LNCAP (cell line): ENCODE data around the gene GSX2.

Experiments used
- TF ChIP-seq, protein P1 (sequence below): fragments of 450-650 bp; IDR thresholded peaks from 2 replicates; pipeline ENCODE4 v1.5.1; 2017; ENCODE audit warnings: mild to moderate bottlenecking

GSX2 gene

GRCh38 chr4:54061067-54061466 lies 38.9 kb upstream of the GSX2 start:
- TF ChIP-seq, protein P1, sequence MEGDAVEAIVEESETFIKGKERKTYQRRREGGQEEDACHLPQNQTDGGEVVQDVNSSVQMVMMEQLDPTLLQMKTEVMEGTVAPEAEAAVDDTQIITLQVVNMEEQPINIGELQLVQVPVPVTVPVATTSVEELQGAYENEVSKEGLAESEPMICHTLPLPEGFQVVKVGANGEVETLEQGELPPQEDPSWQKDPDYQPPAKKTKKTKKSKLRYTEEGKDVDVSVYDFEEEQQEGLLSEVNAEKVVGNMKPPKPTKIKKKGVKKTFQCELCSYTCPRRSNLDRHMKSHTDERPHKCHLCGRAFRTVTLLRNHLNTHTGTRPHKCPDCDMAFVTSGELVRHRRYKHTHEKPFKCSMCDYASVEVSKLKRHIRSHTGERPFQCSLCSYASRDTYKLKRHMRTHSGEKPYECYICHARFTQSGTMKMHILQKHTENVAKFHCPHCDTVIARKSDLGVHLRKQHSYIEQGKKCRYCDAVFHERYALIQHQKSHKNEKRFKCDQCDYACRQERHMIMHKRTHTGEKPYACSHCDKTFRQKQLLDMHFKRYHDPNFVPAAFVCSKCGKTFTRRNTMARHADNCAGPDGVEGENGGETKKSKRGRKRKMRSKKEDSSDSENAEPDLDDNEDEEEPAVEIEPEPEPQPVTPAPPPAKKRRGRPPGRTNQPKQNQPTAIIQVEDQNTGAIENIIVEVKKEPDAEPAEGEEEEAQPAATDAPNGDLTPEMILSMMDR, result no peak

DNA sequence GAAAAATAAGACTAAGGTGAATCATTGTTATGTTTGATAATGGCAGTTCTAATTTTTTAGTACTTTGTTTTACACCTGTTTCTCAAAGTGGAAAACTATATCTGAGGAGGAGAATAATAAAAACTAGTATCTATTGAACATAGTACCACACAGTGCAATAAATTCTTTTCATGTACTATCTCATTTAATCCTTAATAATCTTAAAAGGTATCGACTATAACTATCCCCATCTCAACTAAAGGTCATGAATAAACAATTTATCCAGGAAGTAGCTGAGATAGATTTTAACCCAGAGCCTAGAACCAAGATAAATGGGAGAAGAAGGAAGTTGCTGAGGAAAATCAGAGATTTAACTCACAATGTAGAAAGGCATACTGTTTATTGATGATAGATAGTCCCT lies 38.1 kb upstream of the GSX2 start:
- TF ChIP-seq, protein P1, result no peak

DNA sequence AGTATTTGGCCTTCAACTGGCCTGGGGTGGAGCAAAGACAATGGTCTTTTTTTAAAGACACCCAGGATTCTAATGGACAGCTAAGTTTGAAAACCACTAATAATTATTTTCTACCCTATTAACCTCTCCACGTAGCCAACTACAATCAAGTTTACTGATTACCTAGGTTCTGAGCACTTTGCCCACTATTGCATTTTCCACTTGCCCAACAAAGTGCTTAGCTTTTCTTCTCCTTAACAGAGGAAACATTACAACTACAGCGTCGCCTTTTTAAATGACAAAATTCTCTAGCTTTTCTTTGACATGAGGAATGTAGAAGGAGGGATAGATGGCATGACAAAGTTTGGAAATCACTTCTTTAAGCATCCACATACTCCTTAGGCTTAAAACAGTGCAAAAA lies 37.6 kb upstream of the GSX2 start:
- TF ChIP-seq, protein P1, result no peak

- TF ChIP-seq, protein P1, result no peak
These were observed 36.7 kb upstream of the GSX2 start for GRCh38 chr4:54063229-54063628.

DNA sequence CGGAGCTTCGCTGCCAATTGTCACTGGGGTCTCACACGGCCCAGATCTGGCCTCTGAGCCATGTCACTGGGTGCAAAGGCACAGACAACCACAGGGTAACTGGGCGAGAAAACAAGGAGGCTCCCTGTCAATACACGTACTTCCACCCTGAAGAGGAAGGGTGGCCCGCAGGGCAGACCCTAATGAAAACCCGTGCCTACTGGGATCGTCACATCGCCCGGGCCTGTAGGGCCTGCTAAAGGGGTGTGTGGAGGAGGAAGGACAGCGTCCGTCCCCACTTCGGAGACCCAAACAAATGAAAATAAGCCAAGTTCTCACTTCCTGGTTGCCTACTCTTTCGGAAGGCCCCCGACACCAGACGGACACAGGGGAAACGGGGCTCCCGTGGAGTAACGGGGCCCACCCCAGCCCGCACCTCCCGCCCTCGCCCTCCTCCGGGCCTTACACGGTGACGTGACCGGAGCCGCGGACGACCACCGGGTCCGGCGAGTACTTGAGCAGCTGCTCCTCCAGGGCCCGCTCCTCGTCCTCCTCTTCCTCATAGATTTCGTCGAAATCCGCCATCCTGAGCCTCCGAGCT lies 36.1 kb upstream of the GSX2 start:
- TF ChIP-seq, protein P1, result no peak

GRCh38 chr4:54064317-54065111 lies 35.4 kb upstream of the GSX2 start, which contains the start of gene CHIC2:
TSS of gene CHIC2 (minus strand) at chr4:54064605. CDS start at chr4:54064300, 305 bp downstream.
- TF ChIP-seq, protein P1, result no peak

DNA sequence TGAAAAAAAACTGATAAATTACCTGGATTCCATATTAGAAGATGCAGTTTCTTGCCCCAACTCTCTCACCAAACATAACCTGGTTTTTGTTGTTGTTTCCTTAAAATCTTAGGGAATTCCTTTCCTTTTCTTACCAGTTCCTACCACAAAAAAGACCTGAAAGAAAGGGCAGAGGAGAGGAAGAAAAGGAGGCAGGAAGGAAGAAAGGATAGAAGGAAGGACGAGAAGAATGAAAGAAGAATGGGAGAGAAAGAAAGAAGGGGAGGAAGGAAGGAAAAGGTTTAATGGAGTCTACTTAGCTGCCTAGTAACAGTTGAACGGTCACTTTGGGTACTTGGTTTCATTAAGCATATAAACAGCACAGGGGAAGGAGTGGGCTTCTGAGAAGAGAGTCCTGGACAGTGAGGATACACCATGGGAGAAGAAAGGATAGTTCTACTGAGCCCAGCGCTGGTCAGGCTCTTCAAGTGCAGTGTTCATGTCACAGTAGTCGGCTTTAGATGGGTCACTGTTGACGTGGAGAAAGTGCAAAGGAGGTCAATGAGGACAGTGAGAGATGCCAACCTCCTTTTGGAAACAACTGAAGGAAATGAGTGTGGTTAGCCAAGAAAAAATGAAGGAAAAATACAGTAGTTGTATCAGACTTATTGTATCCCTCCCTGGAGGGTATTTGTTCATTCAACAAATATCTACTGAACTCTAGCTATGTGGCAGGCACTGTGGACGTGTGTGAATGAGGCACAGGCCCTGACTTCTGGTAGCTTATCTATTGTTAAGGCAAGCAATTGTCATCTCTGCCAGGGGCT lies 34.5 kb upstream of the GSX2 start:
- TF ChIP-seq, protein P1, result no peak
